ENCODE measurements around the gene SLCO3A1.

DNA sequence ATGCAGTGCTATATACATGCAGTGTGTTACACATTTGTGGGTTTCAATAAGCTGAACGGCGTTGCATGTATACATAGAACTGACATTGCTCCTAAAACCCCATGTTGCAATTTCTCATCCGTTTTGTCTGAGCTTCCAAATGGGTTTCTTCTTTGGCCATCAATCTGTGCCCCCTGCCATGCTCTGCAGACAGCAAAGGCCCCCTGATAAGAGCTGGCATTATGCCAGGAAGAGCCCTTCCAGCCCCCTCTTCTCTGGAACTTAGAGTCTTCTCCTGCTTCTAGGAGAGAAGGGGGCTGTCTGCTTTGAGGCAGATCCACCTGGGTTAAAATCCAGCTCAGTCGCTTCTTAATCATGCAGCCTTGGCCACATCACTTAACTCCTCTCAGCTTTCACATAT lies 254.0 kb downstream of the SLCO3A1 start:
- TF ChIP-seq, protein P1, sequence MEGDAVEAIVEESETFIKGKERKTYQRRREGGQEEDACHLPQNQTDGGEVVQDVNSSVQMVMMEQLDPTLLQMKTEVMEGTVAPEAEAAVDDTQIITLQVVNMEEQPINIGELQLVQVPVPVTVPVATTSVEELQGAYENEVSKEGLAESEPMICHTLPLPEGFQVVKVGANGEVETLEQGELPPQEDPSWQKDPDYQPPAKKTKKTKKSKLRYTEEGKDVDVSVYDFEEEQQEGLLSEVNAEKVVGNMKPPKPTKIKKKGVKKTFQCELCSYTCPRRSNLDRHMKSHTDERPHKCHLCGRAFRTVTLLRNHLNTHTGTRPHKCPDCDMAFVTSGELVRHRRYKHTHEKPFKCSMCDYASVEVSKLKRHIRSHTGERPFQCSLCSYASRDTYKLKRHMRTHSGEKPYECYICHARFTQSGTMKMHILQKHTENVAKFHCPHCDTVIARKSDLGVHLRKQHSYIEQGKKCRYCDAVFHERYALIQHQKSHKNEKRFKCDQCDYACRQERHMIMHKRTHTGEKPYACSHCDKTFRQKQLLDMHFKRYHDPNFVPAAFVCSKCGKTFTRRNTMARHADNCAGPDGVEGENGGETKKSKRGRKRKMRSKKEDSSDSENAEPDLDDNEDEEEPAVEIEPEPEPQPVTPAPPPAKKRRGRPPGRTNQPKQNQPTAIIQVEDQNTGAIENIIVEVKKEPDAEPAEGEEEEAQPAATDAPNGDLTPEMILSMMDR (IDR thresholded peaks at IDR 0.05) = no peak
- TF ChIP-seq POLR2AphosphoS5 (IDR thresholded peaks at IDR 0.05) (no peak), EP300 (IDR thresholded peaks at IDR 0.05) (no peak), POLR2A (IDR thresholded peaks at IDR 0.05) (no peak)
